AML-193 (cell line): ENCODE results near the gene SNAPC3.

Experiments
- DNase-seq, 2 experiments: peaks; one replicate each; lab custom pipeline; 2025; lab: John Stamatoyannopoulos, UW

Gene SNAPC3

DNA sequence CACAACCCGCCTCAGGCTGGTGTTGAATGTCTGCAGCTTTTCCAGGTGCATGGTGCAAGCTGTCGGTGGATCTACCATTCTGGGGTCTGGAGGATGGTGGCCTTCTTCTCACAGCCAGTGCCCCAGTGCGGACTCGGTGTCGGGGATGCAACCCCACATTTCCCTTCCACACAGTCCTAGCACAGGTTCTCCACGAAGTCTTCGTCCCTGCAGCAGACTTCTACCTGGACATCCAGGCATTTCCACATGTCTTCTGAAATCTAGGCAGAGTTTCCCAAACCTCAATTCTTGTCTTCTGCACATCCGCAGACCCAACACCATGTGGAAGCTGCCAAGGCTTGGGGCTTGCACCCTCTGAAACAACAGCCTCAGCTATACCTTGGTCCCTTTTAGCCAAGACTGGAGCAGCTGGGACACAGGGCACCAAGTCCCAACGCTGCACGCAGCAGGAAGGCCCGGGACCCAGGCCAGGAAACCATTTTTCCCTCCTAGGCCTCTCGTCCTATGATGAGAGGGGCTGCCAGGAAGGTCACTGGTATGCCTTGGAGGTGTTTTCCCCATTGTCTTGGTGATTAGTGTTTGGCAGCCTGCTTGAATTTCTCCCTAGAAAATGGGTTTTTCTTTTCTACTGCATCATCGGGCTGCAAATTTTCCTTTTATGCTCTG lies 69.9 kb downstream of the SNAPC3 start:
- DNase-seq: no peak

DNA sequence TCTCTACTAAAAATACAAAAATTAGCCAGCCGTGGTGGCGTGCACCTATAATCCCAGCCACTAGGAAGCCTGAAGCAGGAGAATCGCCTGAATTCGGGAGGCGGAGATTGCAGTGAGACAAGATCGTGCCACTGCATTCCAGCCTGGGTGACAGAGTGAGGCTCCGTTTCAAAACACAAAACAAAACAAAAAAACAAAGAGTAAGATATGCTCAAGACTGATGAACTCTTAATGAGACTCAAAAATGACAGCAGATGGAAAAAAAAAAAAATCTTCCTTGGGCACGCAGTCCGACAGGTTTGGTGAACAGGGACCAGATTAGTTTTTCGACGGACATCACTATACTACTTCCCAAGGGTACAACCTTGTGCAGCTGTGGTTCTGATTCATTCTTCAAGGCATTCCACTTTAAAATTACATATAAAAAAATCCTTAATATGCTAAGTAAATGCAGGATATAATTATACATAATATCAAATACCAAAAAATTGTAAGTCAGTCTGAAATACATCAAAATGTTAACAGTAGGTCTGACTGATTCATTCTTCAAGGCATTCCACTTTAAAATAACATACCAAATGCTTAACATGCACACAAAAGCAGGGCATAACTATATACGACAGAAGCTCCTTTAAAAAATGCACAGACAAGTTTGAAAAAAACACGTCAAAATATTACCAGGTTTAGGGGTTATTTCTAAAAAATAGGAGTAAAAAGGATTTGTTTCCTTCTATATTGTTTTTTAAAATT lies 75.7 kb downstream of the SNAPC3 start:
- no peak for DNase-seq

DNA sequence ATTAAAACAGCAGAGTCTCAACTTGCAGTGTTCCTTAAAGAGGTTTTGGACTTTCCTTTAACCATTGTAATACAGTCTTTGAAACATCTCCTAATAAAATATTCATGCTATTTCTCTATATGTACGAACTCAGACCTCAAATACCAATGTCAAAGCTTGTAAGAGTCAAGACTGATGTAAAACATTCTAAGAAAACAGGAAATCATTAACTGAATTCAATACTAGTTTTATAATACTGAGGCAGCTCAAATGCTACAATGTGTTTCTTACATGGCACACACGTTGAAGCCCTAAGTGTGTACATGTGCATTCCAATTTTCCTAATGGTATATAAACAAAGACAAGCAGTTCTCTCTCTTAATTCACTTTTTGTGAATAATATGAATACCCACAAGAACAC lies 76.5 kb downstream of the SNAPC3 start:
- DNase-seq: no peak

DNA sequence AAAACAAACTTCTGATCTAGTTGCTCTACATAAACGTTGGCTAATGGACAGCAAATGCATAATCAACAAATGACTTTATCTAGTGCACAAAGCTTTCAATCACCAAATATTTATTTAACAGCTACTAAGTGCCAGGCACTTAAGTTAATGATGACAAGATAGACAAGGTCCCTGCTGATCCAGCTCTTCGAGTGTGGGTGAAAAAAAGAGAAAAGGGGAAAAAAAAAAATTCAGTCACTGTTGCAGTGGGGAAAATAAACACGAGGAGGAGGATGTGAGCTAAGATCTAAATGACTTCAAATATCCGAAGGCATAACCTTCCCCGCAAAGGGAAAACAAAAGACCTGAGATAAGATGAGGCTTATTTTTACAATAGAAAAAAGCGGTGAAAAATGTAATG lies 78.5 kb downstream of the SNAPC3 start:
- DNase-seq: no peak

DNA sequence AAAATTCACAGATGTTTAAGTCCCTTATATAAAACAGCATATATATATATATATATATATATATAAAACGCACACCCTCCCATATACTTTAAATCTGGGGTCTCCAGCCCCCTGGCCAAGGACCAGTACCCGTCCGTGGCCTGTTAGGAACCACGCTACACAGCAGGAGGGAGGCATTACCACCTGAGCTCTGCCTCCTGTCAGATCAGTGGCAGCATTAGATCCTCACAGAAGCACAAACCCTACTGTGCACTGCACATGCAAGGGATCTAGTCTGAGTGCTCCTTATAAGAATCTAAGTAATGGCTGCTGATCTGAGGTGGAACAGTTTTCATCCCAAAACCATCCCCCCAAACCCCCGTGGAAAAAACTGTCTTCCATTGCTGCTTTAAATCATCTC lies 79.1 kb downstream of the SNAPC3 start:
- DNase-seq: no peak

DNA sequence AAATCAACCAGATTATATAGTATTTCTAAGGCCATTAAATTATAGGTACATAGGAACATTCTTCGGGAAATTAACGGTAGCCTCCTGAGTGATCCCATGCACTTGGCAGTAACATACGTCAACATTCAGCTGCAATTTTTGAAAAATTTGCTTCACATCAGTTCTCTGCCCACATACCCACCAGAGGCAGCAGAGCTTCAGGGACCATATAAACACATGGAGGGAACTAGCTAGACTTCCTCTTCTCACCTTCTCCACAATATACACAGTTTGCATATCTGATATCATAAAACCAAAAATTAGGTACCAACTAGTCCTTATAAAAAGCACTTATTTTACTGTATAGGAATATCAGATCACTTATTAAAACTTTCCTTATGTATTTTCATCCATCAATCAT lies 83.2 kb downstream of the SNAPC3 start:
- DNase-seq: peak; percentile 32 to 55

DNA sequence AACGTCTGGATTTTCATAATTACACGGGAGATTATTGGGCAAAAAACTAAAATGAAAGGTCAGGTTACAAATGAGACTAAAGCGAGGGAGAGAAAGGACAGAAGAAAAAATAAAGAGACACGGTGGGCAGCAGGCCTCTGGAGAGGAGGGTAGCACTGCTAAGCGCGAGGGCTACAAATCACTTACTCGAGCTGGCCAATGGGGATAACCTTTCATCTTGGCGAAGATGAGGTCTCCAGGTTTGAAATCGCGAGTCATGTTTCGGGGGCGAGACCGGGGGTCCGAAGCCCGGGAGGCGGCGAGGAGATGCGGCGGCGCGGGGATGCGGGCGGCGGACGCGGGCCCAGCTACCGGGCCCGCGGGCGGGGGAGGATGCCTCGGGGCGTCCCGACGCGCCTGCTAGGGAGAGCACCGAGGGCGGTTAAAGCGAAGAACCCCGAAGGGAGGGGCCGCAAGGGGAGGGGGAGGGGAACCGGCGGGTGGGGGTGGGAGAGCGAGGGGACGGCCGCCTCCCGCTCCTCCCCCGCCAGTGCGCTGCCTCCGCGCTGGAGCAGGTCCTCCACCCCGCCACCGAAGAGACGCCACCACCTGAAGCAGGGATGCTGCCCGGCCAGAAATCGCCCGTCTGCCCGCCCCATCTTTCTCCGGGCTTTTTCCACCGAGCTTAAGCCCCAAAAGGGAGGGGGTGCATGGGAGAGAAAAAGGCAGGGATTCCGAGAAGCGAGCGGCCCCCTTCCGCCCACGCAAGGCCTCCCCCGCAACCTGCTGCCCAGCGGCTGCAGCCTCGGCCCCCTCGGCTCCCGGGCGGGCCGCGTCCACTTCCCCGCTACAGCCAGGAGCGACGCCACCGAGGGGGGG lies 87.5 kb downstream of the SNAPC3 start:
- DNase-seq: no peak

DNA sequence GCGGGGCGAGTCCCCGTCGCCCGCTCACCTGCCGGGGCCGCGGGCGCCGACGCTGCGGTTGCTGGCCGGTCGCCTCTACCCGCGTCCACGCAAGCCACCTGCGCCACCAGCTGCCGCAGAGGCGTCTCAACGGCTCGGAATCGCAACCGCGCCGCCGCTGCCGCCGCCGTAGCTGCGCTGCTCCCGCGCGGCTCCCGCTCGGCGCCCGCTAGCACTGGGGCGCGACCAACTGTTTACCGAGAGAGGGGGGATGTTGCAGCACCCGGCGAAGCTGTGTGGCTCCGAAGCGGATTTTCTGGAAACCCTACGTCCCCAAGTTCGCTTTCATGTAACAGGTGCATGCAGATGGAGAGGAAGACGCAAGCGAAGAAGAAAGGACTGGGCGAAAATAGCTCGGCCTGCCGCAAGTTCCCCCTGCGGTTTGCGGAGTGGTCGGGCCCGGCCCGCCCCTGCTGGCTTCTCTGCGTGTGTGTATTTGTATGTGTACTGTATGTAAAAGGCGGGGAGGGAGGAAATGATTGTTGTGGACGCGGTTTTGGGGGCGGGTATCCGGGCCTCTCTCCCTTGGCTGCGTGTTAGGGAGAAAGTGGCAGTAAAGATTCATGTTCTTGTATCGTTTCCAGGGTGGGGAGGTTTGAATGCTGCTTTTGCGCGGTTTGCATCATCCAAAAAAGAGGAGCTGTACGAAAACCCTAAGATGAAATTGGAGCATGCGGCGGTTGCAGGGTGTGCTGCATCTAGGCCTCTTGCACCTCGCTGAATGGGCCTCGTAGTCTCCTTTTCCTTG lies 88.3 kb downstream of the SNAPC3 start, which contains the start of gene PSIP1:
TSS of gene PSIP1 (minus strand) at position 182 of the 787 bp plus-strand sequence. CDS start 782 bp downstream, outside the sequence.
- peak; percentile 73 to 82 for DNase-seq
